K562 (cell line): ENCODE results near the gene FAM43B. TPM values are rescaled to one million over a fixed set of nuclear protein-coding genes. Genes with fewer than 3 reads are reported as not detected.

Experiments
- ATAC-seq: fragments of 200-7000 bp; cut with Tn5 transposase; 3 replicates; pipeline ENCODE4 v1.9.1; 2020; ENCODE audit warnings: moderate library complexity
- BruUV-seq: library from RNA; stranded (reverse); fragments of 400-500 nt; replicated peaks from 2 replicates; lab custom pipeline; 2021; lab: Mats Ljungman, UMichigan
- CTCF ChIA-PET: fragments of 300-600 bp; formaldehyde crosslinking; extraction: SDS; loops from one replicate; lab custom pipeline; 2021; ENCODE audit warnings: low intra/inter-chr PET ratio; lab: Yijun Ruan, JAX
- POLR2A ChIA-PET: fragments of 300-600, 350-650 bp; sonication (Branson Sonifier 250); formaldehyde crosslinking; extraction: SDS; loops from one replicate; lab custom pipeline; 2021; ENCODE audit warnings: antibody characterized with exemption, inconsistent platforms; lab: Yijun Ruan, JAX
- DNase-seq, 4 experiments: peaks; one replicate each; pipeline versions ENCODE4 v3.0.0 to v3.0.0-alpha.2; 2011 to 2018; ENCODE audit warnings: low spot score in 3 of 4, mixed read lengths in 3 of 4; ENCODE audit errors: extremely low read depth in 1 of 4
- FAIRE-seq: peaks from 2 replicates; lab custom pipeline; 2011; peaks lifted over from hg19 to GRCh38; lab: Jason Lieb, UNC
- H2AFZ ChIP-seq: 2 replicates; pipeline ENCODE4 v1.6.0; 2011; ENCODE audit warnings: low read depth, low read length, control low read depth, inconsistent platforms
- H3K27ac ChIP-seq: fragments of 200-600 bp; 3 replicates; pipeline ENCODE4 v1.8.0; 2011; ENCODE audit warnings: low read depth, mild to moderate bottlenecking, control low read depth, inconsistent platforms, low read length, moderate library complexity, mixed read lengths; ENCODE audit errors: extremely low read depth
- H3K27me3 ChIP-seq, 2 experiments: fragments of 300-600 bp in 1 of 2; 2 replicates in 1 of 2; 3 replicates in 1 of 2; pipeline versions ENCODE4 v1.6.0 to v1.8.0; 2011; ENCODE audit warnings: inconsistent platforms in 2 of 2, low read length in 2 of 2, mild to moderate bottlenecking in 1 of 2, mixed read lengths in 1 of 2, moderate library complexity in 1 of 2; ENCODE audit not compliant: control insufficient read depth in 2 of 2, insufficient read depth in 2 of 2
- H3K36me3 ChIP-seq: fragments of 300-600 bp; 3 replicates; pipeline ENCODE4 v1.8.0; 2011; ENCODE audit warnings: mild to moderate bottlenecking, low read length, inconsistent platforms; ENCODE audit not compliant: control insufficient read depth, insufficient read depth
- H3K4me1 ChIP-seq, 2 experiments: fragments of 200-600 bp in 1 of 2; replicated peaks in 1 of 2; 2 replicates in 1 of 2; 3 replicates in 1 of 2; pipeline versions ENCODE4 v1.5.1 to v1.8.0; 2011; ENCODE audit warnings: inconsistent platforms in 2 of 2, low read length in 2 of 2, mild to moderate bottlenecking in 1 of 2, mixed read lengths in 1 of 2, moderate library complexity in 1 of 2; ENCODE audit not compliant: control insufficient read depth in 2 of 2, insufficient read depth in 2 of 2
- H3K4me2 ChIP-seq: 2 replicates; pipeline ENCODE4 v1.6.1; 2011; ENCODE audit warnings: low read length, control low read depth, inconsistent platforms, mixed read lengths; ENCODE audit not compliant: insufficient read depth
- H3K4me3 ChIP-seq: fragments of 200-600 bp; sonication (generic), shearing (Covaris generic); 2 replicates; pipeline ENCODE4 v1.5.1; 2016; ENCODE audit warnings: control low read depth, inconsistent platforms
- H3K79me2 ChIP-seq: fragments of 200-600 bp; 3 replicates; pipeline ENCODE4 v1.8.0; 2011; ENCODE audit warnings: low read length, inconsistent platforms; ENCODE audit not compliant: control insufficient read depth, insufficient read depth
- H3K9ac ChIP-seq, 2 experiments: 2 replicates each; pipeline versions ENCODE4 v1.6.0 to v1.6.1; 2011; ENCODE audit warnings: low read depth in 2 of 2, low read length in 2 of 2, control low read depth in 1 of 2, inconsistent platforms in 1 of 2, mild to moderate bottlenecking in 1 of 2, mixed read lengths in 1 of 2; ENCODE audit not compliant: insufficient read depth in 1 of 2
- H3K9me1 ChIP-seq: one replicate; pipeline ENCODE4 v1.6.0; 2011; ENCODE audit warnings: inconsistent platforms, mild to moderate bottlenecking, low read length, moderate library complexity; ENCODE audit not compliant: control insufficient read depth, insufficient read depth
- H3K9me3 ChIP-seq: replicated peaks from 2 replicates; pipeline ENCODE4 v1.5.1; 2011; ENCODE audit warnings: low read depth, low read length, inconsistent platforms; ENCODE audit not compliant: control insufficient read depth, insufficient read depth
- H4K20me1 ChIP-seq: replicated peaks from 2 replicates; pipeline ENCODE4 v1.6.1; 2011; ENCODE audit warnings: low read length, inconsistent platforms, mixed read lengths; ENCODE audit not compliant: control insufficient read depth, insufficient read depth
- ARHGAP35 ChIP-seq: fragments of 450-650 bp; IDR thresholded peaks from 2 replicates; pipeline ENCODE4 v1.6.1; 2018; ENCODE audit not compliant: partially characterized antibody
- BHLHE40 ChIP-seq: IDR thresholded peaks from 2 replicates; pipeline ENCODE4 v1.6.1; 2011; ENCODE audit warnings: low read length, improper control_type of control experiment
- CAMTA2 ChIP-seq: fragments of 250-450 bp; sonication (Bioruptor Pico); conservative IDR thresholded peaks from 2 replicates; pipeline ENCODE4 v1.5.1; 2022
- ELF1 ChIP-seq: fragments of 200-800 bp; sonication (Bioruptor generic); IDR thresholded peaks from 2 replicates; pipeline ENCODE4 v1.6.1; 2016; ENCODE audit warnings: missing genetic modification characterization, missing compliant biosample characterization
- ELF2 ChIP-seq: fragments of 250-450 bp; sonication (Bioruptor Pico); IDR thresholded peaks from 2 replicates; pipeline ENCODE4 v1.5.0; 2021; ENCODE audit warnings: mild to moderate bottlenecking
- GTF2A2 ChIP-seq: IDR thresholded peaks from 2 replicates; pipeline ENCODE4 v1.6.1; 2016; ENCODE audit warnings: mild to moderate bottlenecking, missing genetic modification characterization, missing compliant biosample characterization
- HMG20B ChIP-seq: fragments of 250-450 bp; sonication (Bioruptor Pico); IDR thresholded peaks from 2 replicates; pipeline ENCODE4 v1.5.0; 2021; ENCODE audit warnings: mild to moderate bottlenecking
- KDM4B ChIP-seq, 2 experiments: fragments of 450-650 bp in 1 of 2; sonication (generic) in 1 of 2; IDR thresholded peaks; 2 replicates each; pipeline ENCODE4 v1.6.1; 2016 to 2017; ENCODE audit warnings: borderline replicate concordance in 2 of 2, antibody characterized with exemption in 1 of 2, low read depth in 1 of 2, mild to moderate bottlenecking in 1 of 2
- LEF1 ChIP-seq: fragments of 450-650 bp; IDR thresholded peaks from 2 replicates; pipeline ENCODE4 v1.6.1; 2016; ENCODE audit warnings: mild to moderate bottlenecking
- MECOM ChIP-seq: fragments of 250-450 bp; sonication (Bioruptor Pico); IDR thresholded peaks from 2 replicates; pipeline ENCODE4 v1.8.0; 2022; ENCODE audit warnings: inconsistent platforms
- NFIC ChIP-seq: fragments of 450-650 bp; IDR thresholded peaks from 2 replicates; pipeline ENCODE4 v1.6.1; 2017; ENCODE audit warnings: mild to moderate bottlenecking, inconsistent platforms
- NR3C1 ChIP-seq: sonication (generic); formaldehyde crosslinking; IDR thresholded peaks from 2 replicates; pipeline ENCODE4 v1.8.1; 2022; ENCODE audit warnings: missing genetic modification reagents
- RAD21 ChIP-seq, 2 experiments: fragments of 250-450 bp in 1 of 2; fragments of 450-650 bp in 1 of 2; sonication (Bioruptor Pico) in 1 of 2; formaldehyde crosslinking in 1 of 2; IDR thresholded peaks in 1 of 2; conservative IDR thresholded peaks in 1 of 2; 2 replicates each; pipeline versions ENCODE4 v1.4.0 to v1.8.0; 2020 to 2022; ENCODE audit warnings: mild to moderate bottlenecking in 2 of 2, moderate library complexity in 1 of 2
- ZNF184 ChIP-seq: sonication (generic); formaldehyde crosslinking; IDR thresholded peaks from 2 replicates; pipeline ENCODE4 v1.5.0; 2020; ENCODE audit warnings: missing genetic modification reagents
- WGBS: fragments of 100-300 bp; shearing (Covaris generic); methylation state at CpG from one replicate; pipeline ENCODE4 v1.1.6; 2016; ENCODE audit warnings: low coverage, mixed read lengths; ENCODE audit not compliant: insufficient coverage; ENCODE audit errors: missing lambda C conversion rate; 5-methylcytosine and 5-hydroxymethylcytosine counted together
- in situ Hi-C: fragments of 300-500 bp; cut with MboI; formaldehyde crosslinking; loops from 4 replicates; pipeline ENCODE4 v1.15.0; 2018; ENCODE audit warnings: inconsistent platforms, mixed read lengths
- intact Hi-C: fragments of 100-400 bp; cut with micrococcal nuclease; formaldehyde crosslinking; loops from 2 replicates; pipeline ENCODE4 v1.14.2; 2022
- polyA plus RNA-seq, 8 experiments: library from polyadenylated mRNA; depleted of rRNA in 4 of 8; stranded (reverse) in 5 of 8; unstranded in 3 of 8; fragments of >200 nt; fragmentation: Nextera tagmentation in 2 of 8; fragmentation: Illumina TruSeq in 1 of 8; extraction: Ambion mirVana in 2 of 8; extraction: Trizol in 1 of 8; gene quantifications; 2 replicates each; pipeline versions ENCODE4 v1.2.1 to v1.2.3, GENCODE V29; 2011 to 2014; ENCODE audit warnings: inconsistent platforms in 1 of 8, missing spikeins in 1 of 8
- total RNA-seq, 7 experiments: library from RNA; depleted of rRNA in 6 of 7; stranded (reverse); fragments of >200 nt in 6 of 7; fragmentation: Illumina TruSeq in 2 of 7; extraction: Trizol in 2 of 7; gene quantifications; 2 replicates each; pipeline versions ENCODE4 v1.2.1 to v1.2.3, GENCODE V29; 2011 to 2021; ENCODE audit warnings: low replicate concordance in 1 of 7
- TF ChIP-seq, protein P1 (sequence below): fragments of 250-450 bp; sonication (Bioruptor Pico); IDR thresholded peaks from 2 replicates; pipeline ENCODE4 v1.9.0; 2021; ENCODE audit warnings: mild to moderate bottlenecking
- TF ChIP-seq, protein P2 (sequence below), 2 experiments: fragments of 200-800 bp in 1 of 2; sonication (Bioruptor generic) in 1 of 2; sonication (generic) in 1 of 2; formaldehyde crosslinking in 1 of 2; IDR thresholded peaks in 1 of 2; conservative IDR thresholded peaks in 1 of 2; 2 replicates each; pipeline versions ENCODE4 v1.5.0 to v1.6.1; 2016 to 2020; ENCODE audit warnings: missing compliant biosample characterization in 1 of 2, missing genetic modification characterization in 1 of 2, missing genetic modification reagents in 1 of 2
- TF ChIP-seq, protein P3 (sequence below): fragments of 250-450 bp; sonication (Bioruptor Pico); IDR thresholded peaks from 2 replicates; pipeline ENCODE4 v1.8.0; 2022; ENCODE audit warnings: inconsistent platforms

The FAM43B gene
- total and polyA plus RNA-seq, 9 of the 15 experiments (the other 6 are each of a cell fraction or from before 2014, with no cell fraction given), result not detected

DNA sequence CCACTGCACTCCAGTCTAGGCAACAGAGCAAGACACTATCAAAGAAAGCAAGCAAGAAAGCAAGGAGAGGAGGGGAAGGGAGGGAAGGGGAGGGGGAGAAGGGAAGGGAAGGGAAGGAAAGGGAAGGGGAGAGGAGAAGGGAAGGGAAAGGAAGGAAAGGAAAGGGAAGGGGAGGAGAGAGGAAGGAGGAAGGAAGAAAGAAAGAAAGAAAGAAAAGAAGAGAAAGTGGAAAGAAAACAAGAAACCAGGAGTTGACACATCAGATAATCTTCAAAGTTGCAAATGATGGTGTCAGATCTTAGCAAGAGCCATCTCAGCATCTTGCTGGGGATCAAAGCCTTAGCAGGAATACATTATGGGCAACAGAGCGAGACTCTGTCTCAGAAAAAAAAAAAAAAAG is 21.6 kb downstream of the FAM43B start (continued):
- TF ChIP-seq, protein P1, sequence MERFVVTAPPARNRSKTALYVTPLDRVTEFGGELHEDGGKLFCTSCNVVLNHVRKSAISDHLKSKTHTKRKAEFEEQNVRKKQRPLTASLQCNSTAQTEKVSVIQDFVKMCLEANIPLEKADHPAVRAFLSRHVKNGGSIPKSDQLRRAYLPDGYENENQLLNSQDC (CRISPR knock-in tag), result no peak
- TF ChIP-seq, protein P2, sequence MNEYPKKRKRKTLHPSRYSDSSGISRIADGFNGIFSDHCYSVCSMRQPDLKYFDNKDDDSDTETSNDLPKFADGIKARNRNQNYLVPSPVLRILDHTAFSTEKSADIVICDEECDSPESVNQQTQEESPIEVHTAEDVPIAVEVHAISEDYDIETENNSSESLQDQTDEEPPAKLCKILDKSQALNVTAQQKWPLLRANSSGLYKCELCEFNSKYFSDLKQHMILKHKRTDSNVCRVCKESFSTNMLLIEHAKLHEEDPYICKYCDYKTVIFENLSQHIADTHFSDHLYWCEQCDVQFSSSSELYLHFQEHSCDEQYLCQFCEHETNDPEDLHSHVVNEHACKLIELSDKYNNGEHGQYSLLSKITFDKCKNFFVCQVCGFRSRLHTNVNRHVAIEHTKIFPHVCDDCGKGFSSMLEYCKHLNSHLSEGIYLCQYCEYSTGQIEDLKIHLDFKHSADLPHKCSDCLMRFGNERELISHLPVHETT (CRISPR knock-in tag; conservative IDR thresholded peaks at IDR 0.05 in 1 of 2, IDR thresholded peaks at IDR 0.05 in 1 of 2), result no peak
- TF ChIP-seq HMG20B (no peak), ARHGAP35 (no peak)
- TF ChIP-seq, all 486 proteins: peak for 2

- no peaks in the 10 kb centered on the region for H3K79me2 ChIP-seq
- intact Hi-C loops, result loop anchor here (1.0 kb wide), 2 partner anchors 58 to 65 kb away; partner anchors contain the start of gene PINK1
- no peak overlapping the region; the same call in 1 of the 2 replicates for H3K4me2 ChIP-seq
- DNase-seq, result peak; percentile 90 to 91 (median 90)
- no peak overlapping the region for H3K9ac ChIP-seq
- no TSS peak for BruUV-seq
- in situ Hi-C loops, result no loop called here
- H3K9me1 ChIP-seq, result no peaks in the 10 kb centered on the region
- 1% methylated on average over 18 of the region's 18 CpGs for WGBS
- H2AFZ ChIP-seq, result no peak overlapping the region
- peaks cover 9 to 10% of the 10 kb centered on the region in 2 experiments; a peak in 4 of 5 replicates for H3K27me3 ChIP-seq
- H4K20me1 ChIP-seq, result no peaks in the 10 kb centered on the region
- CTCF ChIA-PET, result interaction anchor here (1.3 to 2.8 kb wide), 2 partner anchors 58 to 65 kb away, joined by 10 to 17 read pairs; partner anchors contain the start of gene PINK1
- POLR2A ChIA-PET, result interaction anchor here (0.6 to 1.1 kb wide), 7 partner anchors 10 to 806 kb away, joined by 3 read pairs; no protein-coding TSS in a partner anchor
- H3K36me3 ChIP-seq, result no peaks in the 10 kb centered on the region
- H3K27ac ChIP-seq, result no peak overlapping the region
- ATAC-seq, result peak; percentile 98
- H3K4me1 ChIP-seq, result peaks cover 0 to 9% of the 10 kb centered on the region in 2 experiments; a peak in 2 of 5 replicates
- H3K4me3 ChIP-seq, result no peak overlapping the region
- no peaks in the 10 kb centered on the region for H3K9me3 ChIP-seq
- peak; percentile 92 for FAIRE-seq
- TF ChIP-seq BHLHE40, result peak; percentile 46; the same call in 1 of the 2 replicates
- no peak for TF ChIP-seq ELF2 (CRISPR knock-in tag)
- TF ChIP-seq, protein P3, sequence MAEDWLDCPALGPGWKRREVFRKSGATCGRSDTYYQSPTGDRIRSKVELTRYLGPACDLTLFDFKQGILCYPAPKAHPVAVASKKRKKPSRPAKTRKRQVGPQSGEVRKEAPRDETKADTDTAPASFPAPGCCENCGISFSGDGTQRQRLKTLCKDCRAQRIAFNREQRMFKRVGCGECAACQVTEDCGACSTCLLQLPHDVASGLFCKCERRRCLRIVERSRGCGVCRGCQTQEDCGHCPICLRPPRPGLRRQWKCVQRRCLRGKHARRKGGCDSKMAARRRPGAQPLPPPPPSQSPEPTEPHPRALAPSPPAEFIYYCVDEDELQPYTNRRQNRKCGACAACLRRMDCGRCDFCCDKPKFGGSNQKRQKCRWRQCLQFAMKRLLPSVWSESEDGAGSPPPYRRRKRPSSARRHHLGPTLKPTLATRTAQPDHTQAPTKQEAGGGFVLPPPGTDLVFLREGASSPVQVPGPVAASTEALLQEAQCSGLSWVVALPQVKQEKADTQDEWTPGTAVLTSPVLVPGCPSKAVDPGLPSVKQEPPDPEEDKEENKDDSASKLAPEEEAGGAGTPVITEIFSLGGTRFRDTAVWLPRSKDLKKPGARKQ (CRISPR knock-in tag), result no peak
- no peak for TF ChIP-seq CAMTA2 (CRISPR knock-in tag)
- TF ChIP-seq ELF1 (tag), result no peak
- no peak for TF ChIP-seq ZNF184 (CRISPR knock-in tag)
- no peak for TF ChIP-seq KDM4B (IDR thresholded peaks at IDR 0.05; ENCODE audit: borderline replicate concordance in 2 of 2, low read depth in 1 of 2)
- no peak for TF ChIP-seq MECOM
- TF ChIP-seq LEF1, result no peak
- no peak for TF ChIP-seq NR3C1 (CRISPR knock-in tag)
- no peak for TF ChIP-seq GTF2A2 (tag)
- TF ChIP-seq RAD21 (CRISPR knock-in tag; conservative IDR thresholded peaks at IDR 0.05 in 1 of 2, IDR thresholded peaks at IDR 0.05 in 1 of 2), result peak; percentile 47 to 87; a peak in 3 of 4 replicates
- peak; percentile 97 for TF ChIP-seq NFIC
Measured at GRCh38 chr1:20574686-20575540, 22.5 kb downstream of the FAM43B start.
